Measurements from ENCODE around the gene GATA6.
"Not testable (repeated sequence)": the region's sequence is repeated elsewhere in the genome, so short reads cannot be mapped to it uniquely, and the experiment has no call there.

The GATA6 gene

DNA sequence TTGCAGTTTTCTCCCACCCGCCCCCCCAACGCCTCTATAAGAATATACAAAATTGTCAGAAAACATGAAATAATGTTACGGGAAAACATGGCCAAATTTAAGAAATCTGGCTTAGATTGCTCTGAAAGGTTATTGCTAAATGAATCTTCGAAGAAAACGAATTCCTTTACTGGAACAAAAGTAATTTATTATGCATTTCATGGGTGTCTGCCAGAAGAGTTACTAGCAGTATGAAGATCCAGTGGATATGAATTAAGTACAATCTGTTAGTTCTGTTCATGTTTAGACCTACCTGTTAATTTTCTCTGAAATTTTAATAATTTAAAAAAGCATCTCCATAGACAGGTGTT, 21.9 kb downstream of the GATA6 start:
- no peak overlapping the region for H3K27ac ChIP-seq
- TF ChIP-seq CTCF (conservative IDR thresholded peaks at IDR 0.05), result no peak

- no peak for TF ChIP-seq ZFX (IDR thresholded peaks at IDR 0.05)
- TF ChIP-seq CTCF (conservative IDR thresholded peaks at IDR 0.05), result no peak
- no peak overlapping the region for H3K27ac ChIP-seq
Measured at GRCh38 chr18:22191923-22192322, 22.5 kb downstream of the GATA6 start.

GRCh38 chr18:22193466-22193865, 24.1 kb downstream of the GATA6 start:
- no peak overlapping the region for H3K27ac ChIP-seq
- no peak for TF ChIP-seq CTCF (conservative IDR thresholded peaks at IDR 0.05)
- TF ChIP-seq ZFX (IDR thresholded peaks at IDR 0.05), result no peak

- H3K27ac ChIP-seq, result no peak overlapping the region
- TF ChIP-seq CTCF (conservative IDR thresholded peaks at IDR 0.05), result no peak
- no peak for TF ChIP-seq ZFX (IDR thresholded peaks at IDR 0.05)
Measured at GRCh38 chr18:22194151-22194598, 24.8 kb downstream of the GATA6 start.

GRCh38 chr18:22195052-22195451, 25.7 kb downstream of the GATA6 start:
- no peak overlapping the region for H3K27ac ChIP-seq
- TF ChIP-seq CTCF (conservative IDR thresholded peaks at IDR 0.05) (no peak), ZFX (IDR thresholded peaks at IDR 0.05) (no peak)

- not testable (repeated sequence) for H3K27ac ChIP-seq
Measured at GRCh38 chr18:22196943-22197342, 27.6 kb downstream of the GATA6 start.

- TF ChIP-seq ZFX (IDR thresholded peaks at IDR 0.05) (no peak), CTCF (conservative IDR thresholded peaks at IDR 0.05) (no peak)
- no peak overlapping the region for H3K27ac ChIP-seq
Measured at GRCh38 chr18:22197668-22198067, 28.3 kb downstream of the GATA6 start.

DNA sequence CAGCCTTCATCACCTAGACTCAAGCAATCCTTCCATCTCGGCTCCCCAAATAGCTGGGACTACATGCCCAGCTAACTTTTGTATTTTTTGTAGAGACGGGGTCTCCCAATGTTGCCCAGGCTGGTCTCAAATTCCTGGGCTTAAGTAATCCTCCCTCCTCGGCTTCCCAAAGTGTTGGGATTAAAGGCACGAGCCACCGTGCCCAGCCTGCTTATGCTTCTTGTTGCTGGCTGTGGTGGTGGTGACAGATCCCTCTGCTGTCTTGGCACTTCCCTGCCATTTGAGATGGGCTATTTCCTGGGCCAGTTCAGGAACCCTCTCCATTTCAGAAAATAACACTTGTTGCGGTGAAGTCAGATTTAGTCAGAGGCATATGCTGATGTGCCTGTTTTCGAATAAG, 28.8 kb downstream of the GATA6 start:
- H3K27ac ChIP-seq, result no peak overlapping the region
- no peak for TF ChIP-seq ZFX (IDR thresholded peaks at IDR 0.05)
- no peak for TF ChIP-seq CTCF (conservative IDR thresholded peaks at IDR 0.05)

All from C4-2B (cell line).